Neutrophil (primary cell): Measurements from ENCODE around the gene NTRK3.

Experiments
- H3K27ac ChIP-seq: fragments of 200-600 bp; sonication (generic); 2 replicates; pipeline ENCODE4 v1.5.1; 2016; ENCODE audit warnings: mild to moderate bottlenecking, moderate library complexity
- H3K27me3 ChIP-seq: fragments of 200-600 bp; sonication (generic); 2 replicates; pipeline ENCODE4 v1.6.0; 2016; ENCODE audit warnings: mild to moderate bottlenecking
- H3K36me3 ChIP-seq: fragments of 200-600 bp; sonication (generic); 2 replicates; pipeline ENCODE4 v1.5.1; 2017
- H3K4me1 ChIP-seq, 2 experiments: fragments of 200-600 bp in 1 of 2; sonication (generic) in 1 of 2; 1 replicate in 1 of 2; 2 replicates in 1 of 2; pipeline versions ENCODE4 v1.5.1 to v1.6.1; 2013 to 2016; ENCODE audit warnings: low read depth in 1 of 2, low read length in 1 of 2, mild to moderate bottlenecking in 1 of 2, moderate library complexity in 1 of 2; ENCODE audit not compliant: control insufficient read depth in 1 of 2, insufficient read depth in 1 of 2
- H3K4me3 ChIP-seq, 2 experiments: fragments of 200-600 bp in 1 of 2; sonication (generic) in 1 of 2; 1 replicate in 1 of 2; 2 replicates in 1 of 2; pipeline ENCODE4 v1.5.1; 2013 to 2016; ENCODE audit warnings: low read depth in 1 of 2, low read length in 1 of 2, mild to moderate bottlenecking in 1 of 2, moderate library complexity in 1 of 2
- H3K9me3 ChIP-seq: fragments of 200-600 bp; sonication (generic); 2 replicates; pipeline ENCODE4 v1.5.1; 2016
- CTCF ChIP-seq: fragments of 200-600 bp; sonication (generic); IDR thresholded peaks from 2 replicates; pipeline ENCODE4 v1.5.1; 2016; ENCODE audit warnings: antibody characterized with exemption

Gene NTRK3

GRCh38 chr15:87939848-87940457 lies 316.6 kb downstream of the NTRK3 start:
- no peaks in the 10 kb centered on the region for H3K9me3 ChIP-seq
- TF ChIP-seq CTCF: no peak
- H3K4me1 ChIP-seq: no peaks in the 10 kb centered on the region
- no peak overlapping the region for H3K27ac ChIP-seq
- peaks cover 17% of the 10 kb centered on the region for H3K27me3 ChIP-seq
- H3K36me3 ChIP-seq: no peaks in the 10 kb centered on the region
- no peak overlapping the region for H3K4me3 ChIP-seq

- Histone ChIP-seq H3K9me3 (no peaks in the 10 kb centered on the region), H3K27ac (no peak overlapping the region), H3K4me3 (no peak overlapping the region), H3K36me3 (no peaks in the 10 kb centered on the region), H3K4me1 (peaks cover 0 to 7% of the 10 kb centered on the region in 2 experiments), H3K27me3 (peaks cover 17% of the 10 kb centered on the region)
- no peak for TF ChIP-seq CTCF
These were observed 318.5 kb downstream of the NTRK3 start for GRCh38 chr15:87938031-87938430.

- H3K27me3 ChIP-seq: peaks cover 15% of the 10 kb centered on the region
- no peak overlapping the region for H3K27ac ChIP-seq
- H3K36me3 ChIP-seq: no peaks in the 10 kb centered on the region
- H3K4me3 ChIP-seq: no peak overlapping the region
- H3K4me1 ChIP-seq: peaks cover 0 to 7% of the 10 kb centered on the region in 2 experiments
- no peak for TF ChIP-seq CTCF
- no peaks in the 10 kb centered on the region for H3K9me3 ChIP-seq
These were observed 321.0 kb downstream of the NTRK3 start for GRCh38 chr15:87935583-87935982.

- Histone ChIP-seq H3K4me1 (peaks cover 0 to 11% of the 10 kb centered on the region in 2 experiments), H3K9me3 (no peaks in the 10 kb centered on the region), H3K36me3 (no peaks in the 10 kb centered on the region), H3K27ac (no peak overlapping the region), H3K4me3 (no peak overlapping the region), H3K27me3 (peaks cover 1% of the 10 kb centered on the region)
- no peak for TF ChIP-seq CTCF
These were observed 325.0 kb downstream of the NTRK3 start for GRCh38 chr15:87931584-87931983.

GRCh38 chr15:87930457-87930856 lies 326.1 kb downstream of the NTRK3 start:
- H3K4me1 ChIP-seq: peaks cover 0 to 11% of the 10 kb centered on the region in 2 experiments

More at GRCh38 chr15:87930457-87930856, 326.1 kb downstream of the NTRK3 start:
- no peaks in the 10 kb centered on the region for H3K27me3 ChIP-seq
- no peak overlapping the region for H3K27ac ChIP-seq
- no peaks in the 10 kb centered on the region for H3K36me3 ChIP-seq
- no peak overlapping the region for H3K4me3 ChIP-seq
- TF ChIP-seq CTCF: no peak
- H3K9me3 ChIP-seq: no peaks in the 10 kb centered on the region
